HuH-7.5 (cell line): ENCODE measurements around the gene IMMP2L.
"Not testable (repeated sequence)": the region's sequence is repeated elsewhere in the genome, so short reads cannot be mapped to it uniquely, and the experiment has no call there.

Experiments
- DNase-seq: peaks from one replicate; pipeline ENCODE4 v3.0.0; 2011; ENCODE audit warnings: low spot score

IMMP2L gene

GRCh38 chr7:111505422-111505821 lies 56.9 kb downstream of the IMMP2L start:
- DNase-seq = not testable (repeated sequence)

GRCh38 chr7:111501799-111502198 lies 60.5 kb downstream of the IMMP2L start:
- DNase-seq = not testable (repeated sequence)

GRCh38 chr7:111499027-111499426 lies 63.3 kb downstream of the IMMP2L start:
- DNase-seq = peak; percentile 23

GRCh38 chr7:111498391-111499007 lies 63.8 kb downstream of the IMMP2L start:
- DNase-seq = no peak

- DNase-seq = no peak
Observed at GRCh38 chr7:111495173-111495810, 67.0 kb downstream of the IMMP2L start.

GRCh38 chr7:111492234-111492633 lies 70.1 kb downstream of the IMMP2L start:
- DNase-seq = no peak

- peak; percentile 41 for DNase-seq
Observed at GRCh38 chr7:111486472-111487142, 75.7 kb downstream of the IMMP2L start.

GRCh38 chr7:111485701-111486380 lies 76.5 kb downstream of the IMMP2L start:
- no peak for DNase-seq

- no peak for DNase-seq
Observed at GRCh38 chr7:111483078-111483477, 79.2 kb downstream of the IMMP2L start.

GRCh38 chr7:111477462-111478225 lies 84.6 kb downstream of the IMMP2L start:
- DNase-seq = no peak

- DNase-seq = no peak
Observed at GRCh38 chr7:111476586-111477293, 85.6 kb downstream of the IMMP2L start.

GRCh38 chr7:111475959-111476358 lies 86.3 kb downstream of the IMMP2L start:
- no peak for DNase-seq

GRCh38 chr7:111475419-111475748 lies 86.9 kb downstream of the IMMP2L start:
- DNase-seq = no peak

- no peak for DNase-seq
Observed at GRCh38 chr7:111474723-111475418, 87.4 kb downstream of the IMMP2L start.

- no peak for DNase-seq
Observed at GRCh38 chr7:111473449-111474198, 88.7 kb downstream of the IMMP2L start.

GRCh38 chr7:111470998-111471397 lies 91.3 kb downstream of the IMMP2L start:
- no peak for DNase-seq

- not testable (repeated sequence) for DNase-seq
Observed at GRCh38 chr7:111469894-111470293, 92.4 kb downstream of the IMMP2L start.

GRCh38 chr7:111465774-111466173 lies 96.5 kb downstream of the IMMP2L start:
- not testable (repeated sequence) for DNase-seq

- DNase-seq = no peak
Observed at GRCh38 chr7:111460695-111461094, 101.6 kb downstream of the IMMP2L start.

- DNase-seq = no peak
Observed at GRCh38 chr7:111459757-111460280, 102.5 kb downstream of the IMMP2L start.
